H1 (cell line): ENCODE data around the gene CDH15. TPM values are rescaled to one million over a fixed set of nuclear protein-coding genes. Genes with fewer than 3 reads are reported as not detected.

ENCODE experiments used
- CTCF ChIA-PET: fragments of 300-600 bp; sonication (Branson Sonifier 250); formaldehyde crosslinking; loops from one replicate; lab custom pipeline; 2021; ENCODE audit not compliant: partially characterized antibody; lab: Charles Lee
- POLR2A ChIA-PET: fragments of 300-600 bp; sonication (Branson Sonifier 250); formaldehyde crosslinking; loops from one replicate; lab custom pipeline; 2021; ENCODE audit warnings: inconsistent platforms; ENCODE audit not compliant: partially characterized antibody; lab: Charles Lee
- DNase-seq, 2 experiments: peaks; one replicate each; pipeline versions ENCODE4 v3.0.0 to v3.0.0-alpha.2; 2010 to 2022; ENCODE audit warnings: low spot score in 2 of 2, low read depth in 1 of 2, mixed read lengths in 1 of 2
- FAIRE-seq: peaks from 2 replicates; lab custom pipeline; 2011; peaks lifted over from hg19 to GRCh38; lab: Jason Lieb, UNC
- H2AFZ ChIP-seq: 2 replicates; pipeline ENCODE4 v1.8.1; 2012; ENCODE audit warnings: low read length, inconsistent platforms
- H2AK5ac ChIP-seq: 2 replicates; pipeline ENCODE4 v1.6.1; 2013; ENCODE audit warnings: low read depth, low read length
- H2BK120ac ChIP-seq: replicated peaks from 2 replicates; pipeline ENCODE3; 2013; ENCODE audit warnings: low read depth, low read length, inconsistent platforms
- H2BK12ac ChIP-seq: 2 replicates; pipeline ENCODE4 v1.6.1; 2013; ENCODE audit warnings: low read depth, low read length
- H2BK15ac ChIP-seq: 2 replicates; pipeline ENCODE4 v1.6.1; 2013; ENCODE audit warnings: low read length
- H2BK20ac ChIP-seq: 2 replicates; pipeline ENCODE4 v1.6.1; 2013; ENCODE audit warnings: low read length
- H2BK5ac ChIP-seq: 2 replicates; pipeline ENCODE4 v1.6.1; 2013; ENCODE audit warnings: low read depth, low read length
- H3K14ac ChIP-seq: 2 replicates; pipeline ENCODE4 v1.6.1; 2013; ENCODE audit warnings: inconsistent platforms; ENCODE audit not compliant: insufficient read length
- H3K18ac ChIP-seq: 2 replicates; pipeline ENCODE4 v1.6.1; 2013; ENCODE audit warnings: low read length; ENCODE audit errors: extremely low read depth
- H3K23ac ChIP-seq: 2 replicates; pipeline ENCODE4 v1.6.1; 2013; ENCODE audit warnings: inconsistent platforms; ENCODE audit not compliant: insufficient read length
- H3K23me2 ChIP-seq: 2 replicates; pipeline ENCODE4 v1.6.1; 2013; ENCODE audit warnings: low read depth, low read length
- H3K27ac ChIP-seq: 2 replicates; pipeline ENCODE4 v1.6.1; 2011; ENCODE audit warnings: low read depth, low read length, inconsistent platforms
- H3K27me3 ChIP-seq, 4 experiments: replicated peaks in 1 of 4; 1 replicate in 1 of 4; 2 replicates in 3 of 4; pipeline versions ENCODE4 v1.6.1 to v1.8.1; 2011 to 2013; ENCODE audit warnings: low read length in 3 of 4, mild to moderate bottlenecking in 3 of 4, inconsistent platforms in 2 of 4, mixed read lengths in 2 of 4, moderate library complexity in 1 of 4; ENCODE audit not compliant: control insufficient read depth in 3 of 4, insufficient read depth in 3 of 4; ENCODE audit errors: extremely low read depth in 1 of 4
- H3K36me3 ChIP-seq, 4 experiments: 2 replicates each; pipeline versions ENCODE4 v1.6.1 to v1.8.1; 2011 to 2013; ENCODE audit warnings: mild to moderate bottlenecking in 4 of 4, low read length in 3 of 4, moderate library complexity in 2 of 4, control low read depth in 1 of 4, inconsistent platforms in 1 of 4; ENCODE audit not compliant: insufficient read depth in 4 of 4, control insufficient read depth in 2 of 4
- H3K4ac ChIP-seq: replicated peaks from 2 replicates; pipeline ENCODE3; 2013; ENCODE audit warnings: low read length, low read depth, mixed read lengths, inconsistent platforms; ENCODE audit not compliant: insufficient read length
- H3K4me1 ChIP-seq, 4 experiments: replicated peaks in 1 of 4; 1 replicate in 1 of 4; 2 replicates in 3 of 4; pipeline versions ENCODE4 v1.6.1 to v1.8.1; 2011 to 2013; ENCODE audit warnings: low read length in 3 of 4, inconsistent platforms in 2 of 4, mixed read lengths in 1 of 4; ENCODE audit not compliant: insufficient read depth in 4 of 4, control insufficient read depth in 3 of 4
- H3K4me2 ChIP-seq, 2 experiments: 2 replicates each; pipeline versions ENCODE4 v1.6.1 to v1.8.1; 2011 to 2013; ENCODE audit warnings: low read depth in 2 of 2, low read length in 2 of 2, control low read depth in 1 of 2, inconsistent platforms in 1 of 2, mild to moderate bottlenecking in 1 of 2; ENCODE audit not compliant: insufficient read depth in 1 of 2
- H3K4me3 ChIP-seq, 4 experiments: fragments of 200-600, 300-600 bp in 1 of 4; sonication (generic), shearing (Covaris generic), sonication (Bioruptor Twin) in 1 of 4; 2 replicates each; pipeline versions ENCODE4 v1.5.1 to v1.8.1; 2011 to 2016; ENCODE audit warnings: low read length in 4 of 4, low read depth in 3 of 4, control low read depth in 2 of 4, inconsistent platforms in 2 of 4, mild to moderate bottlenecking in 2 of 4, mixed read lengths in 1 of 4, moderate library complexity in 1 of 4; ENCODE audit not compliant: insufficient read depth in 2 of 4; ENCODE audit errors: extremely low read depth in 1 of 4
- H3K56ac ChIP-seq: replicated peaks from 2 replicates; pipeline ENCODE3; 2013; ENCODE audit warnings: low read depth, mild to moderate bottlenecking, mixed read lengths, low read length, inconsistent platforms; ENCODE audit not compliant: insufficient read length
- H3K79me1 ChIP-seq: 2 replicates; pipeline ENCODE4 v1.6.1; 2013; ENCODE audit warnings: low read depth, low read length, control low read depth
- H3K79me2 ChIP-seq, 2 experiments: 2 replicates each; pipeline versions ENCODE4 v1.6.1 to v1.8.1; 2012 to 2013; ENCODE audit warnings: low read length in 2 of 2, mild to moderate bottlenecking in 2 of 2, inconsistent platforms in 1 of 2; ENCODE audit not compliant: insufficient read depth in 2 of 2, control insufficient read depth in 1 of 2
- H3K9ac ChIP-seq, 4 experiments: replicated peaks in 1 of 4; 1 replicate in 1 of 4; 2 replicates in 3 of 4; pipeline versions ENCODE4 v1.6.1 to v1.8.1; 2011 to 2013; ENCODE audit warnings: low read depth in 3 of 4, low read length in 3 of 4, control low read depth in 2 of 4, mild to moderate bottlenecking in 2 of 4, moderate library complexity in 2 of 4, inconsistent platforms in 1 of 4; ENCODE audit errors: extremely low read depth in 1 of 4
- H3K9me3 ChIP-seq, 2 experiments: 2 replicates each; pipeline versions ENCODE4 v1.6.1 to v1.8.1; 2012 to 2013; ENCODE audit warnings: mild to moderate bottlenecking in 2 of 2, moderate library complexity in 2 of 2, control low read depth in 1 of 2, inconsistent platforms in 1 of 2, low read depth in 1 of 2, low read length in 1 of 2, mixed read lengths in 1 of 2; ENCODE audit not compliant: insufficient read depth in 2 of 2
- H4K20me1 ChIP-seq, 2 experiments: replicated peaks in 1 of 2; 2 replicates each; pipeline versions ENCODE3 to v1.8.1; 2011 to 2013; ENCODE audit warnings: inconsistent platforms in 2 of 2, low read length in 2 of 2, mild to moderate bottlenecking in 1 of 2; ENCODE audit not compliant: insufficient read depth in 2 of 2, control insufficient read depth in 1 of 2
- H4K5ac ChIP-seq: 2 replicates; pipeline ENCODE4 v1.6.1; 2013; ENCODE audit warnings: low read length, low read depth, mixed read lengths, inconsistent platforms; ENCODE audit not compliant: insufficient read length
- H4K8ac ChIP-seq: 2 replicates; pipeline ENCODE4 v1.8.0; 2013; ENCODE audit warnings: mild to moderate bottlenecking, moderate library complexity, low read length, inconsistent platforms; ENCODE audit not compliant: insufficient read depth; ENCODE audit errors: extremely low read depth
- H4K91ac ChIP-seq: replicated peaks from 2 replicates; pipeline ENCODE3; 2013; ENCODE audit warnings: low read length, mixed read lengths, inconsistent platforms; ENCODE audit not compliant: insufficient read length
- SAP30 ChIP-seq: fragments of 300-600 bp; sonication (generic); IDR thresholded peaks from 2 replicates; pipeline ENCODE4 v1.7.1; 2012; ENCODE audit warnings: low read length, moderate library complexity, mild to moderate bottlenecking, inconsistent platforms; ENCODE audit not compliant: insufficient read depth, insufficient replicate concordance
- TCF12 ChIP-seq: IDR thresholded peaks from 2 replicates; pipeline ENCODE4 v1.6.1; 2011; ENCODE audit warnings: low read depth, mild to moderate bottlenecking, low read length
- WGBS, 2 experiments: shearing (Covaris generic) in 1 of 2; methylation state at CpG; one replicate each; pipeline versions ENCODE4 v1.1.6 to v1.1.7; 2013 to 2015; ENCODE audit warnings: low lambda C conversion rate in 2 of 2, mixed read lengths in 2 of 2, inconsistent platforms in 1 of 2, low coverage in 1 of 2, missing lambda C conversion rate in 1 of 2; ENCODE audit not compliant: insufficient replicate concordance in 2 of 2, insufficient coverage in 1 of 2, insufficient read length in 1 of 2; ENCODE audit errors: extremely low coverage in 1 of 2, missing lambda C conversion rate in 1 of 2; 5-methylcytosine and 5-hydroxymethylcytosine counted together
- polyA plus RNA-seq, 7 experiments: library from polyadenylated mRNA; depleted of rRNA in 3 of 7; stranded (reverse) in 5 of 7; unstranded in 2 of 7; fragments of >200 nt in 5 of 7; fragments of 200-250 nt in 2 of 7; gene quantifications; 1 replicate in 5 of 7; 2 replicates in 1 of 7; 4 replicates in 1 of 7; pipeline versions ENCODE4 v1.2.1 to v1.2.3, GENCODE V29; 2011 to 2013; ENCODE audit warnings: missing spikeins in 2 of 7, mixed read lengths in 2 of 7
- total RNA-seq: library from RNA; stranded (reverse); fragmentation: NEBNext Ultra II Directional; extraction: Animal tissue kit (Norgen Biotek cat#: 25700); gene quantifications from 2 replicates; pipeline ENCODE4 v1.2.1, GENCODE V29; 2021

Gene CDH15
- total and polyA plus RNA-seq, 2 of the 8 experiments (the other 6 are each of a cell fraction or from before 2014, with no cell fraction given): 0.50 to 0.82 TPM

GRCh38 chr16:89210165-89210903, 38.8 kb downstream of the CDH15 start:
- WGBS, 2 experiments: 82% methylated on average over 11 of the region's 11 CpGs; no CpG with 5 or more reads in 1 of the 2 experiments
- Histone ChIP-seq H4K20me1 (peaks cover 0 to 4% of the 10 kb centered on the region in 2 experiments), H2BK20ac (no peak overlapping the region), H4K8ac (no peak overlapping the region), H2AFZ (no peak overlapping the region), H3K4me2 (no peak overlapping the region), H2BK15ac (no peak overlapping the region), H4K5ac (no peak overlapping the region), H2BK12ac (no peak overlapping the region), H3K27ac (no peak overlapping the region), H3K27me3 (no peaks in the 10 kb centered on the region), H3K79me2 (no peaks in the 10 kb centered on the region), H3K23ac (no peak overlapping the region), H3K4me3 (no peak overlapping the region), H3K14ac (no peak overlapping the region), H3K4me1 (no peaks in the 10 kb centered on the region), H2BK5ac (no peak overlapping the region), H3K36me3 (no peaks in the 10 kb centered on the region), H3K56ac (no peak overlapping the region), H3K4ac (no peak overlapping the region), H3K9me3 (no peaks in the 10 kb centered on the region), H3K9ac (no peak overlapping the region), H4K91ac (no peak overlapping the region), H2BK120ac (no peak overlapping the region), H3K18ac (no peak overlapping the region), H2AK5ac (no peak overlapping the region), H3K23me2 (no peaks in the 10 kb centered on the region), H3K79me1 (no peaks in the 10 kb centered on the region)
- CTCF ChIA-PET: interaction anchor here (1.2 to 1.4 kb wide), 3 partner anchors 11 to 398 kb away, joined by 3 to 4 read pairs (median 4); no protein-coding TSS in a partner anchor
- POLR2A ChIA-PET: interaction anchor here (0.5 kb wide), 1 partner anchor 740 kb away, joined by 3 read pairs; no protein-coding TSS in a partner anchor
- no peak for TF ChIP-seq TCF12
- no peak for TF ChIP-seq SAP30
- no peak for FAIRE-seq
- DNase-seq: no peak
